Stimulated activated naive CD4-positive, alpha-beta T cell (primary cell): Measurements from ENCODE around the gene GAS7.

ENCODE experiments used
- DNase-seq, 6 experiments: peaks; one replicate each; lab custom pipeline; 2025; lab: John Stamatoyannopoulos, UW

GAS7 gene

GRCh38 chr17:10046786-10047785 lies 151.3 kb downstream of the GAS7 start:
- no peak for DNase-seq

GRCh38 chr17:10045871-10046658 lies 152.3 kb downstream of the GAS7 start:
- DNase-seq: no peak

- no peak for DNase-seq
Observed at GRCh38 chr17:10042589-10043244, 155.7 kb downstream of the GAS7 start.

- no peak for DNase-seq
Observed at GRCh38 chr17:10041916-10042588, 156.4 kb downstream of the GAS7 start.

DNA sequence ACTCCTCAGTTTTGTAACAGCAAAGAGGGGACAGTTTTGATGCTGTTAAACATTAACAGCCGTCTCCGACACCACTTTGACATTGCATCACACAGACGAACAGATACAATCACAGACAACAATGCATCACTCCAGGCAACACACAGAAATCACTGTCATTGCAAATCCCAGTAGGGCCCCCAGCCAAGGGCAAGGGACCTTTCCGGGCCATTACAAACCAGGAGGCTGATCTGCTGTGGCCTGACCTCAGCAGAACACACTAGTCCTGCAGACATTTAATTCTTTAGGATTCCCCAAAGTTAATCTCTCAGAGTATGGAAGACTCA lies 157.2 kb downstream of the GAS7 start:
- DNase-seq: no peak

GRCh38 chr17:10036511-10037061 lies 161.8 kb downstream of the GAS7 start:
- no peak for DNase-seq

DNA sequence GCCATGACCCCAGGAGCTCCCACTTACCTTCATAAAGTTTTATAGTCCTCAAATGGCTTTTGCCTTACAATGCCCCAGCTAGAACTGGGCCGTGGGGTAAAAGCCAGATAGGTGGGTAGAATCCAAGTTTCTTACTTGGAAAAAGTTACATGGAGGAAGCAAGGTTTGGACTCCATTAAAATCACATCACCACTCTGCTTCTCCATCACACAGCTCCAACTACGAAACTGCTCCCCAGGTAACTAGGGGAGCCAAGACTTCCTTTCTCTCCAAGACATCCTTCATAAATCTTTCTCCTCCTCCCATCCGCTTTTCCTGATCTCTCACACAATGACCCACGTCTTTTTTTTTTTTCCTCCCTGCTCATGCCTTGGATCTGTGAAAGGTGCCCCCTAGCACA lies 162.5 kb downstream of the GAS7 start:
- no peak for DNase-seq

DNA sequence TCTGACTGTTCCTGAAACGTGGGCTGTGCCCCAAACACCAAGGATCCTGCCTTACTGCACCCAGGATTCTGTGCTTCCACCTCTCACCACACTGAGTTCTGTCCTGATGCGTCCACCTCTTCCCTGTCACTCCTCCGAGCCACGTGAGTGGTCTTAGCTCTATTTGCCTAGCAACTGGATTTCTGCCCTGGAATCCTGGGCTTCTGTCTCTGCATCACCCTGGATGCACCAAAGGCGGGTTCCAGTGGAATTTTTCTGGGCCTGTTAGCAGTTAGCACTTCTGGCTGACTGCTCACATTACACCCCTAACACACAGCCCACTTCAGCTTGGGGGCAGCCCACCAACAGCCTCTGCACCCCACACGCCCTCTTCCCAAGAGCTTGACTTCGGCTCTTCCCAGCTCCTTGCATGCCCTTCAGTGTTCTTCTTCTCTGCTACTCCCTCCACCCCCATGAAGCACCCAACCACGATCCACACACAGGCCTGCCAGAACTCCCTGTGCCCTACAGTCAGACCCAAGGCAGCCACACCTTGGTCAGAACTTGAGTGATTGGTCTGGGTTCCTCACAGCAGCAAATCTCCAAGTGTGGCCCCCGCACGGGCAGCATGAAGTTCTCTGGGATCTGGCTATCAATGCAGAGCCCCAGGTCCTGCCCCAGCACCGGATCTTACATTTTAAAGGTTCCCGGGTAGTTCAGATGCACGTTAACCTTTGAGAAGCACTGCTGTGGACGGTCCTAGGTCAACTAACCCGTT lies 163.5 kb downstream of the GAS7 start:
- no peak for DNase-seq

DNA sequence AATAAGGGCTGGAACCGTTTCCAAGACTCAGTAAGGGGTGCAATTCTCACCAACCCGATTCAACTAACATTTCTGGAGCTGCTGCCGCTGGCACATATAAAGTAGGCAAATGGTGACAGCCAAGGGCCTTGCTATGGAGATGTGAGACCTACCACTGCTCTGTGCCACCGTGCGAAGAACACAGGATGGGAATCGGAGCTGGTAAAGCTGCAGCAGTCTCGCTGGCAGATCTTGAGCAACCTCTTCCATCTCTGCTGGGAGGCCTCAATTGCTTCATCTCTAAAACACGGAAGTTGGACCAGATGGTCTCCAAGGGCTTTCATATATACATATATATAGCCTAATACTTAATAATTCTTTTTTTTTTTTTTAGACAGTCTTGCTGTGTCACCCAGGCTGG lies 164.4 kb downstream of the GAS7 start:
- DNase-seq: no peak

DNA sequence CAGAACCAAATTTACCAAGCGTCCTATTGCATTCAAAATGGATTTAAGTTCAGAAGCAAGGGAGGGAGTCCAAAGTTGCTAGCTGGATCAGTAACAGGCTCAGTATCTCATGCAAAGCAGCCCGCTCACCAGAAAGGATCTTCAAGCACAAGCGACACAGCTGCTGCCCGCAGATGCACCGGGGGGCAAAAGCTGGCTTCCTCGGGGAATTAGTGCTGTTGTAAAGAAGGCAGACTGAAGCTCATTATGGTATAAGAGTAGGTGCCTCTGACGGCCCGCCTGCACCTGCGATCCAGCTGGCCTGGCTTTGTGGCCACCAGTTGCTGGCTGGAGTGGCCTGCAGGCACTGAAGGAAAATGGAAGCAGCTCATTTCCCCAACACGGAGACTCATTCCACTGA lies 165.0 kb downstream of the GAS7 start:
- DNase-seq: no peak

DNA sequence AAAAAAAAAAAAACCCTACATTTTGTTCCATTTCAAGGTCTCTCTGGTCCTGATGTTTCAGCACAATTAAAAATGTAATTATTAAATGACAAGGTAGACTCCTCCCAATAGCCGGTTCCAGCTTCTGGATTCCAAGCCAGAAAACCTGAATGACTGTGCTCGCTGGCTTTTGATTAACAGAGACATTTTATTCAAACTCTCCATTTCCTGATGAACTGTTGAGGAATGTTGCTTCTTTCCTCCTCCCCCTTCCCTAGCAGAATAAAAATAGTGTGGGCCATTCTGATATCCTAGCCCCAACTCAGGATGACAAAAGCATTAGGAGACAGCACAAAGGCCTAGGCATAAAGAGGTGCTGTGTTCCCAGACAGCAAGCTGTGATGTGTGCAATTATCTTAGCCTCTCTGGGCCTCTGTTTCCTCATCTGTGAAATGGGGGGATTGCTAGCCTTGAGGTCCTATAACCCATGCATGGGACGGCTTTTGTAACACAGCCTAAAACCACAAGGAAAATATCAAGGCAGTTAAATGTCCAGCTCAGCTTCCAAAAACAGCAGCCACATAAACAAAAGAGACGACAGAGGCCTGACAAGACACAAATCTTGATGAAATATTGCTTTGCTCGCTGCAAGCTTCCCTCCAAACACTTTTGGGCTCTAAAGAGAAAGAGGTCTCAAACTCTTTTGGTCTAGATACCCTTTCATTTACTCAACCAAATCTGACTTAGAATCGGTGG lies 166.1 kb downstream of the GAS7 start:
- DNase-seq: no peak

DNA sequence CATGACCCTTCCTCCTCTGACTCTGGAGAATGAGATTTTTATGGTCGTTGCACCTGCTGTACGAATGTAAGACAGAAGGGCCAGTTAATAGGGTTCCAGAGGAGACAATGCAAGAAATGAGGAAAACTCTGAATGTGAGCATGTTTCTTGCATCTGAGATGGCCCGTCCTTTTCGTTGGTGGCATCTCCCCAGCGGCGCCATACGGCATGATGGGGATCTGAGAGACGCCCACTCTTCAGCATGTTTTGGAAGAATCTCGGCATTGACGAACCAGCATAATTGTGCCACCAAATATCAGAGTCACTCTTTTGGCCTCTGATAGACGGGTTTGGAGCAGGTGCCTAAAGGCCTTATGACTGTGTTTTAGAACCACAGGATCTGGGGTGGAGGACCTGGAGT lies 166.8 kb downstream of the GAS7 start:
- DNase-seq: no peak

DNA sequence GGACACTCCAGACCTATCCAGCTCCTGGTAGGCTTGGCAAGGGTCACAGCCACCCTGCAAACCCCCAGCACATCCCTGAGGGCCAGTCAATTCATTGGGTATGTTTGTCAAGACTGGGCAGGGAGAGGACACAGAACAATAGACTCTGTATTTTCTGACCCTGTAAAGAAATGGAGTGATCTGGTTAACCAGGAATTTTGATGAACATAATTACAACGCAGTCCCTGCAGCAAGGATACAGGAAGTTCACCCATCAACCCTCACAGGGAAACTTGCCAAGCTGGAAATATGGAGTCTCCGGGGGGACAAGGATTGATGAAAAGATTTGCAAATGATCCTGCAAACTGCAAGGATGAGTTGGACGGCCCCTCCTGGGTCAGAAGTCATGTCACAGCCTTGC lies 167.3 kb downstream of the GAS7 start:
- no peak for DNase-seq

- no peak for DNase-seq
Observed at GRCh38 chr17:10029129-10029528, 169.3 kb downstream of the GAS7 start.

DNA sequence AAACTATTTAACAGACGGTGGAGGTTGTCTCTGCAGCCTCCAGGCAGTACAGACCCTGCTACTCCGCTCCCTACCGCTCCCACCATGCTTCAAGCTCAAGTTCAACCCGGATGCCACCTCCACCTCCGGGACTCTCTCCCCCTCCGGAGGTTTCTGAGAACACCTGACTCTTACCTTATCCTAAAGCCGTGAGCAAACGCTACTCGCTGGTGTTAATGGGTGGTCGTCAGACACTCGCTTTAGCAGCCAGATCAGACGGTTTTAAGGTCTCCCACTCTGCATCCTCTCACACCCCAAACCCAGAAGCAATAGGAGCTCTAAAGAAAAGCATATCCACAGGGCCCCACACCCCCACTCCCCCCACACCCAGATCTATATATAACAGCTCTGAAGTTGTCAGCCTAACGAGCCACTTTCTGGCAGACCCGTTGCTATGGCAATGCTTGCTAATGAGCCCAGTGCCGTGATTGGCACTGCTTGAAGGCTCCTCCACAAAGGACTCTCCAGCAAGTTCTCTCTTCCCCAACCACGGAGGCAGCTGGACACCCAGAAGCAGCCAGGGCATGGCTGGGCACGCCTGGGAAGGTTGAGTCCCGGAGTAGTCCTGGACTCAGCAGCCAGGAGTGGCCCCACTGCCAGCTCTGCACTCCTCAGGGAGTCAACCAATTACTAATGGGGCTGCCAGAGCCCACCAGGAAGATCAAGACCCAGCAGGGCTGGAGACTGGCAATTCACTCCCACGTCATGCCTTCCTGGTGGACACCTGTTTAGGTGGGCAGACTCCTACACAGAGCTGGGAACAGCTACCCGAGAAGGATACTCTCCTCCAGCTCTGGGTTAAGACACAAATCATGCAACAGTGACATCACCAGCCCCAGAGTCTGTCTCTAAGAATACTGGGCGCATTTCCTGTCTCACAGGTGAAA lies 172.2 kb downstream of the GAS7 start:
- DNase-seq: no peak

DNA sequence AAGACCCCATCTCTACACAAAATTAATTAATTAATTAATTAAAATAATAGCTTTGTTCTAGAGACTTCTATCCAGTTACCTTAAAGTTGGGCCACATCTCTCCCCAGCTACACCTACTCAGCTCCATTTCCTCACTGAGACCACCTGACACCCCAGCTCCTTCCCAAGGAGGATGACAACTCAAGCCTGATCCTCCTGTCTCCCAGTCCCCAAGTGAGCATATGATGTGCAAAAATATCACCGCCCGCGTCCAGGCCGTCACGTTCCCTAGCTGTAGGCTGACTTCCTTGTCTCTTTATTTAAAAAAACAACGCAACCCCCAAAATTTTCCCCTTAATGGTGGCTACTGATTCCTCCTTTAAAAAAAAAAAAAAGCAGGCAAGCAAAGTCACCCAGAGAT lies 173.2 kb downstream of the GAS7 start:
- no peak for DNase-seq

DNA sequence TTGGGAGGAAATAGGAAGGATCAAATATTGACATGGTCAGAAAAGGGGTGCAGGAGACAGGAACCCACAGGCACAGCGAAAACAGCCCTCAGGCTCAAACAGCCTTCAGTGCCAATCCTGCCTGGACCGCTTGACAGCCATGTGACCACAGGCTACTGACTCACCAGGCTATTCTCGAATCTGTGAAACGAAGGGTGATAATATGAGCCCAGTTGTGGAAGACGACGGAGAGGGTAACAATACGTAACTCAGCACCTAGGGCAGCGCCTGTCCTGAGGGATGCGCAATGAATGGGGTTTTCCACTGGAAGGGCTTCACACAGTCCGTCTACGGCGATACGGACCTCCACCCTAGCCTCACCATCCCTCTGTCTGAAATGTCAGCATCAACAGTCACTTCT lies 176.0 kb downstream of the GAS7 start:
- DNase-seq: no peak

DNA sequence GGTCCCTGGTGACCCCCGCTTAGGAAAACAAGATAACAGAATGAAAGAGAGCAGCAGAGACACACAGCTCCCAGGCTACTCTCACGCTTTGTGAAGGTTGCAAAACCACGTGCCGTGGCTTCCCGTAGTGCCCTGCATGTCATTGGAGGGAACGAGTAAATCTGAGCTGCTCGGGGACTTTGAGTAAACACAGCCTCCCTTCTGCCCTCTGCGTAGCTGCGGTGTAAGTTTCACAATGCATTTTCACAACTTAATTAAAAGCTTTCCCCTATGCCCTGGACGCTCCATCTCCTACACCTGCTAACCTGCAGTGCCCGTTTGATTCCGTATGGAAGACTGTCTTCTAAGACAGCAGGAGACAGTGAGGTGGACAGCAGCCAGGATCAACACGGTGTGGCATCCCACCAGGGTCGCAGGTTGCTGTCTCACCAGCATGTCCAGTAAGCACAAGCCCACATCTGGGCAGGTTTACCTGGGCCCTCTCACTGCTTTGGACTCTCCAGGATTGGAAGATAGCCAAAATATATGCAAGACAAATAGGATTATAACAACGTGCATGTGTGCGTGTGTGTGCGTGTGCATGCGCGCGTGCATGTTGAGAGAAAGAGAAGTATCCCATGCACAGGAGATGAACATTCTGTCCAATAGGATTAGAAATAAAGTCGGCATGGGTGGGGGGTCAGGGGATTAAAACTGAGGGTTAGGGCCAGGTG lies 177.0 kb downstream of the GAS7 start:
- DNase-seq: no peak
